ENCODE data around the gene ALDH3A2.
A peak's percentile ranks its signal among the peaks of the same experiment; 100 is the strongest.

ALDH3A2 gene

GRCh38 chr17:19630661-19631060 lies 17.9 kb upstream of the ALDH3A2 start:
- H2AFZ ChIP-seq (ENCODE audit: low read length, unreplicated experiment): no peak overlapping the region
- H3K79me2 ChIP-seq (ENCODE audit: control insufficient read depth, insufficient read depth, low read length, unreplicated experiment): no peaks in the 10 kb centered on the region
- no peaks in the 10 kb centered on the region for H3K27me3 ChIP-seq (ENCODE audit: insufficient read depth, low read length)
- peaks cover 13% of the 10 kb centered on the region for H3K4me1 ChIP-seq (ENCODE audit: control insufficient read depth, insufficient read depth, low read length, unreplicated experiment)
- no peak overlapping the region for H3K4me3 ChIP-seq (ENCODE audit: low read depth, low read length)
- no peaks in the 10 kb centered on the region for H3K36me3 ChIP-seq (ENCODE audit: insufficient read depth, low read length)
- H3K27ac ChIP-seq (ENCODE audit: low read depth, low read length): peak overlapping the region; percentile 27; the same call in 1 of the 2 replicates

GRCh38 chr17:19631905-19632304 lies 16.6 kb upstream of the ALDH3A2 start:
- H3K36me3 ChIP-seq (ENCODE audit: insufficient read depth, low read length): no peaks in the 10 kb centered on the region
- no peak overlapping the region for H2AFZ ChIP-seq (ENCODE audit: low read length, unreplicated experiment)
- no peaks in the 10 kb centered on the region for H3K79me2 ChIP-seq (ENCODE audit: control insufficient read depth, insufficient read depth, low read length, unreplicated experiment)
- no peaks in the 10 kb centered on the region for H3K27me3 ChIP-seq (ENCODE audit: insufficient read depth, low read length)
- no peak overlapping the region for H3K4me3 ChIP-seq (ENCODE audit: low read depth, low read length)
- no peak overlapping the region for H3K27ac ChIP-seq (ENCODE audit: low read depth, low read length)
- H3K4me1 ChIP-seq (ENCODE audit: control insufficient read depth, insufficient read depth, low read length, unreplicated experiment): peaks cover 13% of the 10 kb centered on the region

GRCh38 chr17:19641687-19642372 lies 6.7 kb upstream of the ALDH3A2 start:
- Histone ChIP-seq H3K27me3 (ENCODE audit: insufficient read depth, low read length) (no peaks in the 10 kb centered on the region), H2AFZ (ENCODE audit: low read length, unreplicated experiment) (no peak overlapping the region), H3K79me2 (ENCODE audit: control insufficient read depth, insufficient read depth, low read length, unreplicated experiment) (no peaks in the 10 kb centered on the region), H3K36me3 (ENCODE audit: insufficient read depth, low read length) (no peaks in the 10 kb centered on the region), H3K27ac (ENCODE audit: low read depth, low read length) (no peak overlapping the region), H3K4me1 (ENCODE audit: control insufficient read depth, insufficient read depth, low read length, unreplicated experiment) (peaks cover 28% of the 10 kb centered on the region), H3K4me3 (ENCODE audit: low read depth, low read length) (no peak overlapping the region)

GRCh38 chr17:19642373-19642893 lies 6.1 kb upstream of the ALDH3A2 start:
- H3K4me1 ChIP-seq (ENCODE audit: control insufficient read depth, insufficient read depth, low read length, unreplicated experiment): peaks cover 34% of the 10 kb centered on the region
- no peaks in the 10 kb centered on the region for H3K27me3 ChIP-seq (ENCODE audit: insufficient read depth, low read length)
- no peaks in the 10 kb centered on the region for H3K79me2 ChIP-seq (ENCODE audit: control insufficient read depth, insufficient read depth, low read length, unreplicated experiment)
- no peaks in the 10 kb centered on the region for H3K36me3 ChIP-seq (ENCODE audit: insufficient read depth, low read length)
- H3K4me3 ChIP-seq (ENCODE audit: low read depth, low read length): no peak overlapping the region
- H3K27ac ChIP-seq (ENCODE audit: low read depth, low read length): no peak overlapping the region
- no peak overlapping the region for H2AFZ ChIP-seq (ENCODE audit: low read length, unreplicated experiment)

- Histone ChIP-seq H2AFZ (ENCODE audit: low read length, unreplicated experiment) (no peak overlapping the region), H3K4me3 (ENCODE audit: low read depth, low read length) (no peak overlapping the region), H3K27ac (ENCODE audit: low read depth, low read length) (no peak overlapping the region), H3K79me2 (ENCODE audit: control insufficient read depth, insufficient read depth, low read length, unreplicated experiment) (peaks cover 7% of the 10 kb centered on the region), H3K27me3 (ENCODE audit: insufficient read depth, low read length) (no peaks in the 10 kb centered on the region), H3K4me1 (ENCODE audit: control insufficient read depth, insufficient read depth, low read length, unreplicated experiment) (peaks cover 39% of the 10 kb centered on the region), H3K36me3 (ENCODE audit: insufficient read depth, low read length) (no peaks in the 10 kb centered on the region)
These were observed 3.9 kb upstream of the ALDH3A2 start for GRCh38 chr17:19644493-19645210.

GRCh38 chr17:19645734-19646201 lies 2.8 kb upstream of the ALDH3A2 start:
- Histone ChIP-seq H3K4me1 (ENCODE audit: control insufficient read depth, insufficient read depth, low read length, unreplicated experiment) (peaks cover 39% of the 10 kb centered on the region), H3K27me3 (ENCODE audit: insufficient read depth, low read length) (no peaks in the 10 kb centered on the region), H3K36me3 (ENCODE audit: insufficient read depth, low read length) (no peaks in the 10 kb centered on the region), H3K4me3 (ENCODE audit: low read depth, low read length) (no peak overlapping the region), H2AFZ (ENCODE audit: low read length, unreplicated experiment) (no peak overlapping the region), H3K27ac (ENCODE audit: low read depth, low read length) (no peak overlapping the region), H3K79me2 (ENCODE audit: control insufficient read depth, insufficient read depth, low read length, unreplicated experiment) (peaks cover 14% of the 10 kb centered on the region)

- Histone ChIP-seq H2AFZ (ENCODE audit: low read length, unreplicated experiment) (peak overlapping the region; percentile 85), H3K79me2 (ENCODE audit: control insufficient read depth, insufficient read depth, low read length, unreplicated experiment) (peaks cover 26% of the 10 kb centered on the region), H3K4me1 (ENCODE audit: control insufficient read depth, insufficient read depth, low read length, unreplicated experiment) (peaks cover 49% of the 10 kb centered on the region), H3K27me3 (ENCODE audit: insufficient read depth, low read length) (no peaks in the 10 kb centered on the region), H3K27ac (ENCODE audit: low read depth, low read length) (peak overlapping the region; percentile 92), H3K36me3 (ENCODE audit: insufficient read depth, low read length) (no peaks in the 10 kb centered on the region), H3K4me3 (ENCODE audit: low read depth, low read length) (peak overlapping the region; percentile 91)
These were observed 1.5 kb upstream of the ALDH3A2 start for GRCh38 chr17:19646788-19647696.

GRCh38 chr17:19647697-19648474 lies 665 bp upstream of the ALDH3A2 start:
- Histone ChIP-seq H3K4me3 (ENCODE audit: low read depth, low read length) (peak overlapping the region; percentile 91), H3K36me3 (ENCODE audit: insufficient read depth, low read length) (no peaks in the 10 kb centered on the region), H3K4me1 (ENCODE audit: control insufficient read depth, insufficient read depth, low read length, unreplicated experiment) (peaks cover 51% of the 10 kb centered on the region), H3K27me3 (ENCODE audit: insufficient read depth, low read length) (no peaks in the 10 kb centered on the region), H3K27ac (ENCODE audit: low read depth, low read length) (peak overlapping the region; percentile 92), H3K79me2 (ENCODE audit: control insufficient read depth, insufficient read depth, low read length, unreplicated experiment) (peaks cover 32% of the 10 kb centered on the region), H2AFZ (ENCODE audit: low read length, unreplicated experiment) (peak overlapping the region; percentile 85)

GRCh38 chr17:19649274-19649541 lies 657 bp downstream of the ALDH3A2 start:
- Histone ChIP-seq H3K27me3 (ENCODE audit: insufficient read depth, low read length) (no peaks in the 10 kb centered on the region), H3K4me1 (ENCODE audit: control insufficient read depth, insufficient read depth, low read length, unreplicated experiment) (peaks cover 51% of the 10 kb centered on the region), H3K4me3 (ENCODE audit: low read depth, low read length) (peak overlapping the region; percentile 91), H2AFZ (ENCODE audit: low read length, unreplicated experiment) (peak overlapping the region; percentile 24), H3K36me3 (ENCODE audit: insufficient read depth, low read length) (no peaks in the 10 kb centered on the region), H3K79me2 (ENCODE audit: control insufficient read depth, insufficient read depth, low read length, unreplicated experiment) (peaks cover 32% of the 10 kb centered on the region), H3K27ac (ENCODE audit: low read depth, low read length) (peak overlapping the region; percentile 92)

- Histone ChIP-seq H3K4me1 (ENCODE audit: control insufficient read depth, insufficient read depth, low read length, unreplicated experiment) (peaks cover 38% of the 10 kb centered on the region), H3K4me3 (ENCODE audit: low read depth, low read length) (peak overlapping the region; percentile 47), H3K27ac (ENCODE audit: low read depth, low read length) (peak overlapping the region; percentile 48), H3K27me3 (ENCODE audit: insufficient read depth, low read length) (no peaks in the 10 kb centered on the region), H3K79me2 (ENCODE audit: control insufficient read depth, insufficient read depth, low read length, unreplicated experiment) (peaks cover 32% of the 10 kb centered on the region), H3K36me3 (ENCODE audit: insufficient read depth, low read length) (peaks cover 10% of the 10 kb centered on the region), H2AFZ (ENCODE audit: low read length, unreplicated experiment) (no peak overlapping the region)
These were observed 2.3 kb downstream of the ALDH3A2 start for GRCh38 chr17:19650826-19651225.
